Hepatocyte (in vitro differentiated cells): ENCODE data around the gene ADRM1. TPM values are rescaled to one million over a fixed set of nuclear protein-coding genes. Genes with fewer than 3 reads are reported as not detected.

Experiments used
- DNase-seq: peaks from one replicate; pipeline ENCODE4 v3.0.0-alpha.2; 2016; ENCODE audit warnings: low spot score
- H2AFZ ChIP-seq: fragments of 200-600 bp; sonication (generic); 2 replicates; pipeline ENCODE4 v1.6.0; 2016; ENCODE audit warnings: antibody characterized with exemption, mild to moderate bottlenecking
- H3K27ac ChIP-seq: fragments of 200-600 bp; sonication (generic); 2 replicates; pipeline ENCODE4 v1.5.1; 2016; ENCODE audit warnings: mild to moderate bottlenecking
- H3K27me3 ChIP-seq: fragments of 200-600 bp; sonication (generic); 2 replicates; pipeline ENCODE4 v1.6.1; 2016
- H3K36me3 ChIP-seq: fragments of 200-600 bp; sonication (generic); replicated peaks from 2 replicates; pipeline ENCODE4 v1.5.1; 2016; ENCODE audit warnings: low read depth; ENCODE audit not compliant: insufficient read depth
- H3K4me1 ChIP-seq: fragments of 200-600 bp; sonication (generic); 2 replicates; pipeline ENCODE4 v1.5.1; 2016; ENCODE audit warnings: mild to moderate bottlenecking, moderate library complexity; ENCODE audit not compliant: insufficient read depth
- H3K4me2 ChIP-seq: fragments of 200-600 bp; sonication (generic); 2 replicates; pipeline ENCODE4 v1.6.0; 2016
- H3K4me3 ChIP-seq: fragments of 200-600 bp; sonication (generic); 2 replicates; pipeline ENCODE4 v1.5.1; 2016; ENCODE audit warnings: mild to moderate bottlenecking
- H3K79me2 ChIP-seq: fragments of 200-600 bp; sonication (generic); 2 replicates; pipeline ENCODE4 v1.6.0; 2017; ENCODE audit warnings: mild to moderate bottlenecking
- H3K9me2 ChIP-seq: fragments of 200-600 bp; sonication (generic); replicated peaks from 2 replicates; pipeline ENCODE4 v1.6.0; 2017; ENCODE audit warnings: mild to moderate bottlenecking; ENCODE audit not compliant: insufficient read depth
- H3K9me3 ChIP-seq: fragments of 200-600 bp; sonication (generic); 2 replicates; pipeline ENCODE4 v1.5.1; 2016; ENCODE audit warnings: low read depth, mild to moderate bottlenecking
- H4K20me1 ChIP-seq: fragments of 200-600 bp; sonication (generic); 2 replicates; pipeline ENCODE4 v1.6.0; 2016; ENCODE audit warnings: mild to moderate bottlenecking; ENCODE audit not compliant: insufficient read depth, poor library complexity, severe bottlenecking
- EZH2 ChIP-seq: fragments of 200-600 bp; sonication (generic); IDR thresholded peaks from 2 replicates; pipeline ENCODE4 v1.6.1; 2016; ENCODE audit warnings: antibody characterized with exemption, mild to moderate bottlenecking, borderline replicate concordance
- EZH2phosphoT487 ChIP-seq: fragments of 200-600 bp; sonication (generic); IDR thresholded peaks from one replicate; pipeline ENCODE4 v1.6.1; 2018; ENCODE audit warnings: antibody characterized with exemption, mild to moderate bottlenecking, low read depth, moderate library complexity; ENCODE audit not compliant: unreplicated experiment, severe bottlenecking
- WGBS: methylation state at CpG from one replicate; pipeline ENCODE4 v1.1.6; 2016; ENCODE audit warnings: low lambda C conversion rate; ENCODE audit errors: missing lambda C conversion rate; 5-methylcytosine and 5-hydroxymethylcytosine counted together
- polyA plus RNA-seq: library from polyadenylated mRNA; unstranded; fragments of >200 nt; fragmentation: Nextera tagmentation; extraction: Ambion mirVana; gene quantifications from 2 replicates; pipeline ENCODE4 v1.2.1, GENCODE V29; 2016
- total RNA-seq: library from RNA; depleted of rRNA; stranded (reverse); fragments of >200 nt; gene quantifications from 2 replicates; pipeline ENCODE4 v1.2.3, GENCODE V29; 2014
- TF ChIP-seq, protein P1 (sequence below): fragments of 200-600 bp; sonication (generic); IDR thresholded peaks from 2 replicates; pipeline ENCODE4 v1.5.1; 2016; ENCODE audit warnings: antibody characterized with exemption, mild to moderate bottlenecking; ENCODE audit not compliant: poor library complexity

Gene ADRM1
- total and polyA plus RNA-seq, 2 experiments from 2014 or later, result 103 to 144 TPM

GRCh38 chr20:62323146-62323979, 20.6 kb downstream of the ADRM1 start:
- Histone ChIP-seq H3K4me2 (no peak overlapping the region), H3K4me1 (no peaks in the 10 kb centered on the region), H3K4me3 (no peak overlapping the region), H3K79me2 (no peaks in the 10 kb centered on the region), H3K9me3 (no peaks in the 10 kb centered on the region), H4K20me1 (no peaks in the 10 kb centered on the region), H2AFZ (no peak overlapping the region), H3K9me2 (no peaks in the 10 kb centered on the region), H3K27me3 (no peaks in the 10 kb centered on the region), H3K27ac (no peak overlapping the region), H3K36me3 (no peaks in the 10 kb centered on the region)
- TF ChIP-seq EZH2 (no peak), EZH2phosphoT487 (no peak)
- TF ChIP-seq, protein P1, sequence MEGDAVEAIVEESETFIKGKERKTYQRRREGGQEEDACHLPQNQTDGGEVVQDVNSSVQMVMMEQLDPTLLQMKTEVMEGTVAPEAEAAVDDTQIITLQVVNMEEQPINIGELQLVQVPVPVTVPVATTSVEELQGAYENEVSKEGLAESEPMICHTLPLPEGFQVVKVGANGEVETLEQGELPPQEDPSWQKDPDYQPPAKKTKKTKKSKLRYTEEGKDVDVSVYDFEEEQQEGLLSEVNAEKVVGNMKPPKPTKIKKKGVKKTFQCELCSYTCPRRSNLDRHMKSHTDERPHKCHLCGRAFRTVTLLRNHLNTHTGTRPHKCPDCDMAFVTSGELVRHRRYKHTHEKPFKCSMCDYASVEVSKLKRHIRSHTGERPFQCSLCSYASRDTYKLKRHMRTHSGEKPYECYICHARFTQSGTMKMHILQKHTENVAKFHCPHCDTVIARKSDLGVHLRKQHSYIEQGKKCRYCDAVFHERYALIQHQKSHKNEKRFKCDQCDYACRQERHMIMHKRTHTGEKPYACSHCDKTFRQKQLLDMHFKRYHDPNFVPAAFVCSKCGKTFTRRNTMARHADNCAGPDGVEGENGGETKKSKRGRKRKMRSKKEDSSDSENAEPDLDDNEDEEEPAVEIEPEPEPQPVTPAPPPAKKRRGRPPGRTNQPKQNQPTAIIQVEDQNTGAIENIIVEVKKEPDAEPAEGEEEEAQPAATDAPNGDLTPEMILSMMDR, result no peak
- DNase-seq, result no peak
- 97% methylated on average over 38 of the region's 52 CpGs for WGBS

DNA sequence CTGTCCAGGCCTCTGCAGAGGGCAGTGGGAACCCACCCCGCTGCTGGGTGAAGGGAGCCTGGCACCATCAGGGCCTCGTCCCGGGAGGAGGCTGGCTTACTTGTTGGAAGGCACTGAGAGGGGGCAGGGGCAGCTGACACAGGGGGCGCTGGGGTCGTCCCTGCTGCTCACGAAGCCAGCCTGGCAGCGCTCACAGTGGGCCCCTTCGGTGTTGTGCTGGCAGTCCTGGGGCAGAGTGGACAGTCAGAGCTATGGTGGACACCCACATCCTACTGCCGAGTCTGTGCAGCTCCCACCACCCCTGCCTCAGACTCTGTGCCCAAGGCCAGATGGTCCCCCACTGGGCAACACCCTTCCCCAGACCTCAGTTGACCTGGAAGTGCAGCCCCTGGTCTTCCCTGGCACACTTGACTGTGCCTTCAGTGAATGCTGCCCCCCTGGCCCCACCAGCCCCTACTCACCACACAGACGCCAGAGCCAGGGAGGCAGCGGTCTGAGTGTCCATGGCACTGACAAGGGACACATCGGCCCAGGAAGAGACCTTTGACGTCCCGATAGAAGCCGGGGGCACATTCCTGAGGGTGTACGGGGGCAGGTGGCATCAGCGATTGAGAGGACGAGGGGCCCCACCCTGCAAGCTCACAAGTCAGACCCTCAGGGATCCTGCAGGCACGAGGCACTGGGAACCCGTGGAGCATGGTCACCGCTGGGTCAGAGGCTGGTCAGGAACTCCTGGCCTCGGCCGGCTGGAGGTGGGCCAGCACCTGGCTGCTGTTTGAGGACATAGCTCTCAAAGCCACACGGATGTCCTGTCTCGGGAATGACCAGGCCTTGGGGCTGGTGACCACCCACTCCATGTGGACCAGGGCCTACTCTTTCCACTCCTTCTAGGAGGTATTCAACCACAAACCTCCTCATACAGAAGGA, 21.4 kb downstream of the ADRM1 start:
- TF ChIP-seq EZH2phosphoT487, result no peak
- TF ChIP-seq, protein P1, result no peak
- no peak for TF ChIP-seq EZH2
- Histone ChIP-seq H3K4me2 (no peak overlapping the region), H3K4me1 (no peaks in the 10 kb centered on the region), H3K27ac (no peak overlapping the region), H3K9me3 (no peaks in the 10 kb centered on the region), H3K9me2 (no peaks in the 10 kb centered on the region), H3K4me3 (no peak overlapping the region), H3K79me2 (no peaks in the 10 kb centered on the region), H4K20me1 (no peaks in the 10 kb centered on the region), H3K27me3 (no peaks in the 10 kb centered on the region), H2AFZ (no peak overlapping the region), H3K36me3 (no peaks in the 10 kb centered on the region)
- no peak for DNase-seq
- 91% methylated on average over 20 of the region's 25 CpGs for WGBS

- Histone ChIP-seq H4K20me1 (no peaks in the 10 kb centered on the region), H3K27me3 (no peaks in the 10 kb centered on the region), H3K4me1 (no peaks in the 10 kb centered on the region), H3K9me3 (no peaks in the 10 kb centered on the region), H3K9me2 (no peaks in the 10 kb centered on the region), H3K4me3 (no peak overlapping the region), H3K36me3 (no peaks in the 10 kb centered on the region), H2AFZ (no peak overlapping the region), H3K27ac (no peak overlapping the region), H3K4me2 (no peak overlapping the region), H3K79me2 (no peaks in the 10 kb centered on the region)
- 98% methylated on average over 13 of the region's 14 CpGs for WGBS
- TF ChIP-seq, protein P1, result no peak
- no peak for TF ChIP-seq EZH2
- no peak for TF ChIP-seq EZH2phosphoT487
- DNase-seq, result no peak
Observed at GRCh38 chr20:62325172-62325905, 22.5 kb downstream of the ADRM1 start.
